Measurements from ENCODE around the gene AP5Z1.

GRCh38 chr7:4781366-4782069 is 6.1 kb downstream of the AP5Z1 start:
- TF ChIP-seq CTCF (IDR thresholded peaks at IDR 0.05; ENCODE audit: low read length), result no peak
- TF ChIP-seq EZH2 (IDR thresholded peaks at IDR 0.05; ENCODE audit: borderline replicate concordance, low read length), result no peak

Measured in OCI-LY1 (cell line).